ENCODE results near the gene VPS16. TPM values are rescaled to one million over a fixed set of nuclear protein-coding genes. Genes with fewer than 3 reads are reported as not detected.

Gene VPS16
- total and polyA plus RNA-seq, 2 of the 4 experiments (the other 2 are of a cell fraction), result 38.7 to 48.0 TPM

GRCh38 chr20:2858591-2858990 is 18.0 kb downstream of the VPS16 start:
- H3K4me1 ChIP-seq (ENCODE audit: control insufficient read depth, insufficient read depth, low read length), result no peaks in the 10 kb centered on the region
- peaks cover 12% of the 10 kb centered on the region for H4K20me1 ChIP-seq (ENCODE audit: insufficient read depth, low read length)
- H3K4me3 ChIP-seq (ENCODE audit: insufficient read depth, low read depth, low read length), result no peak overlapping the region
- H3K27me3 ChIP-seq (ENCODE audit: control insufficient read depth, insufficient read depth, low read length), result no peaks in the 10 kb centered on the region
- DNase-seq (no peak), ATAC-seq (ENCODE audit: low read depth) (no peak)
- no peak overlapping the region for H3K23ac ChIP-seq (ENCODE audit: low read depth, low read length)
- POLR2A ChIA-PET (ENCODE audit: unreplicated experiment), result no interaction called here
- no peak overlapping the region for H3K4me2 ChIP-seq (ENCODE audit: low read depth, low read length)
- no peaks in the 10 kb centered on the region for H3K9me3 ChIP-seq (ENCODE audit: control insufficient read depth, insufficient read depth, low read length)
- peaks cover 0 to 43% of the 10 kb centered on the region in 2 experiments for H3K79me1 ChIP-seq (ENCODE audit: low read depth in 1 of 2, low read length in 2 of 2)
- H3K9me1 ChIP-seq (ENCODE audit: insufficient read depth, low read length), result peaks cover 10% of the 10 kb centered on the region
- no peak overlapping the region for H2AK5ac ChIP-seq (ENCODE audit: low read depth, low read length)
- no peak overlapping the region for H2BK15ac ChIP-seq (ENCODE audit: low read depth, low read length)
- H3K4ac ChIP-seq (ENCODE audit: low read depth, low read length), result no peak overlapping the region
- no peak overlapping the region for H2AK9ac ChIP-seq (replicated peaks; ENCODE audit: low read depth, low read length, poor library complexity)
- no TSS peak for BruUV-seq (replicated peaks)
- no peak overlapping the region for H3K56ac ChIP-seq (ENCODE audit: extremely low read depth, insufficient read depth, low read length)
- no peak overlapping the region for H2AFZ ChIP-seq (replicated peaks; ENCODE audit: low read length, poor library complexity)
- no peak overlapping the region for H2BK5ac ChIP-seq (ENCODE audit: low read depth, low read length, poor library complexity, severe bottlenecking)
- in situ Hi-C loops (cut with MboI; ENCODE audit: low sequenced_read_pairs) (no loop called here), intact Hi-C loops (cut with micrococcal nuclease) (no loop called here), dilution Hi-C loops (cut with HindIII; ENCODE audit: low sequenced_read_pairs, unreplicated experiment) (no loop called here)
- no peak overlapping the region for H2BK20ac ChIP-seq (ENCODE audit: low read depth, low read length)
- WGBS, 2 experiments (ENCODE audit: extremely low coverage in 2 of 2, insufficient read length in 1 of 2), result no CpG with 5 or more reads among the region's 2 CpGs
- H4K5ac ChIP-seq (ENCODE audit: low read depth, low read length), result no peak overlapping the region
- H3K18ac ChIP-seq (ENCODE audit: low read depth, low read length), result no peak overlapping the region
- no peak overlapping the region for H4K91ac ChIP-seq (ENCODE audit: insufficient read depth, low read depth, low read length)
- H3K27ac ChIP-seq (ENCODE audit: insufficient read depth, low read length), result no peak overlapping the region
- CTCF ChIA-PET, result no interaction called here
- H3K9ac ChIP-seq (ENCODE audit: low read depth, low read length), result no peak overlapping the region
- no peak for TF ChIP-seq RAD21 (IDR thresholded peaks at IDR 0.05; ENCODE audit: low read length)
- no peak for TF ChIP-seq SMC3 (IDR thresholded peaks at IDR 0.05; ENCODE audit: low read depth, low read length)
- no peak for TF ChIP-seq BHLHE40 (IDR thresholded peaks at IDR 0.05; ENCODE audit: low read depth, low read length)
- TF ChIP-seq CTCF (conservative IDR thresholded peaks at IDR 0.05; ENCODE audit: low read depth, low read length), result no peak
- no peak for TF ChIP-seq NFE2L2 (IDR thresholded peaks at IDR 0.05; ENCODE audit: low read depth, low read length)
- TF ChIP-seq USF2 (IDR thresholded peaks at IDR 0.05; ENCODE audit: low read depth, low read length), result no peak
- TF ChIP-seq ELK1 (IDR thresholded peaks at IDR 0.05; ENCODE audit: borderline replicate concordance, low read depth, low read length), result no peak
- TF ChIP-seq CEBPB (IDR thresholded peaks at IDR 0.05; ENCODE audit: low read depth, low read length), result no peak
- TF ChIP-seq MXI1 (IDR thresholded peaks at IDR 0.05; ENCODE audit: borderline replicate concordance, low read depth, low read length), result no peak
- TF ChIP-seq FOS (IDR thresholded peaks at IDR 0.05; ENCODE audit: low read depth, low read length), result no peak
- no peak for TF ChIP-seq MAFK (IDR thresholded peaks at IDR 0.05; ENCODE audit: low read depth, low read length)
- peaks cover 31% of the 10 kb centered on the region for H3K36me3 ChIP-seq (ENCODE audit: control insufficient read depth, insufficient read depth, low read length)
- no peak overlapping the region for H3K14ac ChIP-seq (replicated peaks; ENCODE audit: low read depth, low read length)
- H2BK120ac ChIP-seq (ENCODE audit: low read depth, low read length), result no peak overlapping the region
- H4K8ac ChIP-seq (ENCODE audit: low read depth in 2 of 2, low read length in 2 of 2), result no peak overlapping the region
